ENCODE measurements around the gene QKI. TPM values are rescaled to one million over a fixed set of nuclear protein-coding genes. Genes with fewer than 3 reads are reported as not detected.

QKI gene
- total and polyA plus RNA-seq, 4 donors: 27.1 to 213 (median 89.5) TPM

- H3K36me3 ChIP-seq (ENCODE audit: control insufficient read depth in 1 of 2, insufficient read depth in 2 of 2, low read length in 1 of 2): no peaks in the 10 kb centered on the region
- H3K4me1 ChIP-seq (ENCODE audit: control insufficient read depth in 1 of 2, insufficient read depth in 2 of 2, low read length in 2 of 2): no peaks in the 10 kb centered on the region
- no peaks in the 10 kb centered on the region for H3K27me3 ChIP-seq (ENCODE audit: control insufficient read depth in 1 of 2, insufficient read depth in 2 of 2, low read length in 1 of 2)
- ATAC-seq (ENCODE audit: low FRiP score): no peak
- intact Hi-C loops (cut with DNase I): no loop called here
- WGBS, 2 donors: 84 to 88% methylated on average over 2 of the region's 2 CpGs
- H3K9me3 ChIP-seq (ENCODE audit: control insufficient read depth, low read length): peaks cover 1% of the 10 kb centered on the region
- H3K27ac ChIP-seq (ENCODE audit: low read depth in 1 of 2, low read length in 2 of 2): no peak overlapping the region
- no peak overlapping the region for H3K4me3 ChIP-seq (ENCODE audit: low read length in 2 of 2)
- DNase-seq: no peak
These were observed 188.9 kb downstream of the QKI start for GRCh38 chr6:163603395-163603794.

- Histone ChIP-seq H3K4me1 (ENCODE audit: control insufficient read depth in 1 of 2, insufficient read depth in 2 of 2, low read length in 2 of 2) (no peaks in the 10 kb centered on the region), H3K27me3 (ENCODE audit: control insufficient read depth in 1 of 2, insufficient read depth in 2 of 2, low read length in 1 of 2) (no peaks in the 10 kb centered on the region), H3K27ac (ENCODE audit: low read depth in 1 of 2, low read length in 2 of 2) (no peak overlapping the region), H3K9me3 (ENCODE audit: control insufficient read depth, low read length) (peaks cover 1% of the 10 kb centered on the region), H3K4me3 (ENCODE audit: low read length in 2 of 2) (no peak overlapping the region), H3K36me3 (ENCODE audit: control insufficient read depth in 1 of 2, insufficient read depth in 2 of 2, low read length in 1 of 2) (no peaks in the 10 kb centered on the region)
- WGBS, 2 donors: 89% methylated on average over 4 of the region's 4 CpGs
- ATAC-seq (ENCODE audit: low FRiP score) (no peak), DNase-seq (no peak)
- intact Hi-C loops (cut with DNase I): no loop called here
These were observed 191.0 kb downstream of the QKI start for GRCh38 chr6:163605385-163606097.

DNA sequence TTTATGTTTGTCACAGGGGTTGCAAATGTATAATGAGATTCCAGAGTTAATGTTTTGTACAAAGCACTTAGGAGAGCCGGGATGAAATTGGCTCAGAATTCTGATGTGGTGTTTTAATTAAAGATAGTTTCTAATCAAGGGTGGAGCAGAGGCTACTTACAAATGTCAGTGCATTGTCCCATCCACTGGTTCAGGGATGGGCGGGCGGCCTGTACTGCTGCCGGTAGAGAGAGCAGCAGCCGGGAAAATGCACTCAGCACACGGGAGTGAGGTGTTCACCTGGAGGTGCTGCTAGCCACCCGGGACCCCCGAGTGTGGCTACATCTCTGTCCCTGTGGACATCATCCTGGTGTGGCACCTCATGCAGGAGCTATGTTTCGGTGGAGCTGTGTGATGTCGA is 193.3 kb downstream of the QKI start:
- no peaks in the 10 kb centered on the region for H3K36me3 ChIP-seq (ENCODE audit: control insufficient read depth in 1 of 2, insufficient read depth in 2 of 2, low read length in 1 of 2)
- no peaks in the 10 kb centered on the region for H3K9me3 ChIP-seq (ENCODE audit: control insufficient read depth, low read length)
- intact Hi-C loops (cut with DNase I): no loop called here
- WGBS, 2 donors: 91 to 93% methylated on average over 10 of the region's 10 CpGs
- DNase-seq (no peak), ATAC-seq (ENCODE audit: low FRiP score) (no peak)
- H3K27ac ChIP-seq (ENCODE audit: low read depth in 1 of 2, low read length in 2 of 2): no peak overlapping the region
- no peak overlapping the region for H3K4me3 ChIP-seq (ENCODE audit: low read length in 2 of 2)
- H3K27me3 ChIP-seq (ENCODE audit: control insufficient read depth in 1 of 2, insufficient read depth in 2 of 2, low read length in 1 of 2): no peaks in the 10 kb centered on the region
- no peaks in the 10 kb centered on the region for H3K4me1 ChIP-seq (ENCODE audit: control insufficient read depth in 1 of 2, insufficient read depth in 2 of 2, low read length in 2 of 2)

GRCh38 chr6:163608204-163608644 is 193.7 kb downstream of the QKI start:
- no peak for DNase-seq
- Histone ChIP-seq H3K27ac (ENCODE audit: low read depth in 1 of 2, low read length in 2 of 2) (no peak overlapping the region), H3K4me3 (ENCODE audit: low read length in 2 of 2) (no peak overlapping the region), H3K36me3 (ENCODE audit: control insufficient read depth in 1 of 2, insufficient read depth in 2 of 2, low read length in 1 of 2) (no peaks in the 10 kb centered on the region), H3K4me1 (ENCODE audit: control insufficient read depth in 1 of 2, insufficient read depth in 2 of 2, low read length in 2 of 2) (no peaks in the 10 kb centered on the region), H3K9me3 (ENCODE audit: control insufficient read depth, low read length) (no peaks in the 10 kb centered on the region), H3K27me3 (ENCODE audit: control insufficient read depth in 1 of 2, insufficient read depth in 2 of 2, low read length in 1 of 2) (no peaks in the 10 kb centered on the region)
- ATAC-seq (ENCODE audit: low FRiP score): no peak
- intact Hi-C loops (cut with DNase I): no loop called here
- 54 to 62% methylated on average over 17 of the region's 17 CpGs for WGBS, 2 donors

DNA sequence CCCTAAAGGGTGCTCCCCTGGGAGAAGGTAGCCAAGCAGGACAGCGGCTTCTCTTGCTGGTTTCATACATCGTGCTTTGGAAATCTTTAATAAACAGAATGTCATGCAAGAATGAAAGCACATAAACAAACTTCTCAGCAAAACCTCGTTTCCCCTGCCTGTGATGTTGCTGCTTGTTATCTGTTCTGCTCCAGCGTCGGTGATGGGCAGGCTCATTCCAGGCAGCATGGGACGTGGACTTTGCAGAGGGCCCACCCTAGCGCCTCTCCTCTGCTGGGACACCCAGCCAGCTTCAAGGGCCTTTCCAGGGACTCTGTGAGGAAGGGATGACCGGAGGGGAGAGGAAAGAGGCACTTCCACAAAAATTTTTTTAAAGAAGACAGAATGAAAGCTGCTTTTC is 197.7 kb downstream of the QKI start:
- H3K27ac ChIP-seq (ENCODE audit: low read depth in 1 of 2, low read length in 2 of 2): no peak overlapping the region
- H3K36me3 ChIP-seq (ENCODE audit: control insufficient read depth in 1 of 2, insufficient read depth in 2 of 2, low read length in 1 of 2): no peaks in the 10 kb centered on the region
- WGBS, 2 donors: 67 to 71% methylated on average over 8 of the region's 8 CpGs
- H3K27me3 ChIP-seq (ENCODE audit: control insufficient read depth in 1 of 2, insufficient read depth in 2 of 2, low read length in 1 of 2): no peaks in the 10 kb centered on the region
- intact Hi-C loops (cut with DNase I): no loop called here
- no peaks in the 10 kb centered on the region for H3K4me1 ChIP-seq (ENCODE audit: control insufficient read depth in 1 of 2, insufficient read depth in 2 of 2, low read length in 2 of 2)
- H3K9me3 ChIP-seq (ENCODE audit: control insufficient read depth, low read length): no peaks in the 10 kb centered on the region
- DNase-seq: no peak
- no peak for ATAC-seq (ENCODE audit: low FRiP score)
- H3K4me3 ChIP-seq (ENCODE audit: low read length in 2 of 2): no peak overlapping the region

DNA sequence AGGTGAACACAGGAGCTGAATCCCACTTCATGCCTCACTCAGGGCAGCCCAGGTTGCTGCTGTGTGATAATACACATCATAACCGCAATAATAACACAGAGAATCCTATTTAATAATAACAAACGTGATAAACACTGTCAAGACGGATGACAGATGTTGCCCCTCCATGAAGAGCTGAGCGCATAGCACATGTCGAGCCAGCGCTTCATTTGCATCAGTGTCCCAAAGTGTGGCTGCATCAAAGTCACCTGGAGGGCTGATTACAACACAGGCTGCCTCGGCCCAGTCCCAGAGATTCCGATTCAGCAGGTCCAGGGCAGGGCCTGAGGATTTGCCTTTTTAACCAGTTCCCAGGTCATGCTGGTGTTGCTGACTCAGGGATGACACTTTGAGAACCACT is 198.5 kb downstream of the QKI start:
- Histone ChIP-seq H3K36me3 (ENCODE audit: control insufficient read depth in 1 of 2, insufficient read depth in 2 of 2, low read length in 1 of 2) (no peaks in the 10 kb centered on the region), H3K4me3 (ENCODE audit: low read length in 2 of 2) (no peak overlapping the region), H3K27ac (ENCODE audit: low read depth in 1 of 2, low read length in 2 of 2) (no peak overlapping the region), H3K9me3 (ENCODE audit: control insufficient read depth, low read length) (no peaks in the 10 kb centered on the region), H3K27me3 (ENCODE audit: control insufficient read depth in 1 of 2, insufficient read depth in 2 of 2, low read length in 1 of 2) (no peaks in the 10 kb centered on the region), H3K4me1 (ENCODE audit: control insufficient read depth in 1 of 2, insufficient read depth in 2 of 2, low read length in 2 of 2) (no peaks in the 10 kb centered on the region)
- ATAC-seq (ENCODE audit: low FRiP score) (no peak), DNase-seq (no peak)
- WGBS, 2 donors: 79 to 85% methylated on average over 8 of the region's 8 CpGs
- intact Hi-C loops (cut with DNase I): no loop called here

GRCh38 chr6:163613668-163614067 is 199.2 kb downstream of the QKI start:
- no peaks in the 10 kb centered on the region for H3K36me3 ChIP-seq (ENCODE audit: control insufficient read depth in 1 of 2, insufficient read depth in 2 of 2, low read length in 1 of 2)
- ATAC-seq (ENCODE audit: low FRiP score) (no peak), DNase-seq (no peak)
- no peak overlapping the region for H3K27ac ChIP-seq (ENCODE audit: low read depth in 1 of 2, low read length in 2 of 2)
- intact Hi-C loops (cut with DNase I): no loop called here
- 93 to 96% methylated on average over 3 of the region's 3 CpGs for WGBS, 2 donors
- no peaks in the 10 kb centered on the region for H3K9me3 ChIP-seq (ENCODE audit: control insufficient read depth, low read length)
- H3K4me3 ChIP-seq (ENCODE audit: low read length in 2 of 2): no peak overlapping the region
- H3K4me1 ChIP-seq (ENCODE audit: control insufficient read depth in 1 of 2, insufficient read depth in 2 of 2, low read length in 2 of 2): no peaks in the 10 kb centered on the region
- H3K27me3 ChIP-seq (ENCODE audit: control insufficient read depth in 1 of 2, insufficient read depth in 2 of 2, low read length in 1 of 2): no peaks in the 10 kb centered on the region

- Histone ChIP-seq H3K9me3 (ENCODE audit: control insufficient read depth, low read length) (no peaks in the 10 kb centered on the region), H3K4me1 (ENCODE audit: control insufficient read depth in 1 of 2, insufficient read depth in 2 of 2, low read length in 2 of 2) (no peaks in the 10 kb centered on the region), H3K27me3 (ENCODE audit: control insufficient read depth in 1 of 2, insufficient read depth in 2 of 2, low read length in 1 of 2) (no peaks in the 10 kb centered on the region), H3K36me3 (ENCODE audit: control insufficient read depth in 1 of 2, insufficient read depth in 2 of 2, low read length in 1 of 2) (no peaks in the 10 kb centered on the region), H3K4me3 (ENCODE audit: low read length in 2 of 2) (no peak overlapping the region), H3K27ac (ENCODE audit: low read depth in 1 of 2, low read length in 2 of 2) (no peak overlapping the region)
- ATAC-seq (ENCODE audit: low FRiP score): no peak
- intact Hi-C loops (cut with DNase I): no loop called here
- no peak for DNase-seq
- 87 to 90% methylated on average over 4 of the region's 4 CpGs for WGBS, 2 donors
These were observed 201.9 kb downstream of the QKI start for GRCh38 chr6:163616452-163616851.

DNA sequence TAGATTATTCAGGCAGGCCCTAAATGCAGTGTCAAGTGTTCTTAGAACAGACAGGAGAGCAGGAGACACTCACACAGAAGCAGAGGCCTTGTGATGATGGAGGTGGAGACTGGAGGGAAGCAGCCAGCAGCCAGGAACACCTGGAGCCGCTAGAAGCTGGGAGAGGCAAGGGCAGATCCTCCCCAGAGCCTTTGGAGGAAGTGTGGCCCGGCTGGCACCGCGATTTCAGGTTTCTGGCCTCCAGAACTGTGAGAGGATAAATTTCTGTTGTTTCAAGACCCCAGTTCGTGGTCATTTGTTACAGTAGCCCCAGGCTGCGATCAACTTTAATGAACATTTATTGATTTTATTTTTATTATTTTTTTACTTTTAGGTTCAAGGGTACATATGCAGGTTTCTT is 203.0 kb downstream of the QKI start:
- 92 to 97% methylated on average over 6 of the region's 6 CpGs for WGBS, 2 donors

More for the DNA sequence above, 203.0 kb downstream of the QKI start:
- no peak overlapping the region for H3K4me3 ChIP-seq (ENCODE audit: low read length in 2 of 2)
- DNase-seq: no peak
- H3K27ac ChIP-seq (ENCODE audit: low read depth in 1 of 2, low read length in 2 of 2): no peak overlapping the region
- ATAC-seq (ENCODE audit: low FRiP score): no peak
- no peaks in the 10 kb centered on the region for H3K27me3 ChIP-seq (ENCODE audit: control insufficient read depth in 1 of 2, insufficient read depth in 2 of 2, low read length in 1 of 2)
- intact Hi-C loops (cut with DNase I): no loop called here
- no peaks in the 10 kb centered on the region for H3K4me1 ChIP-seq (ENCODE audit: control insufficient read depth in 1 of 2, insufficient read depth in 2 of 2, low read length in 2 of 2)
- H3K36me3 ChIP-seq (ENCODE audit: control insufficient read depth in 1 of 2, insufficient read depth in 2 of 2, low read length in 1 of 2): no peaks in the 10 kb centered on the region
- H3K9me3 ChIP-seq (ENCODE audit: control insufficient read depth, low read length): no peaks in the 10 kb centered on the region
